ENCODE results near the gene YWHAQ.
A peak's percentile ranks its signal among the peaks of the same experiment; 100 is the strongest.

The YWHAQ gene

GRCh38 chr2:9655441-9656269 lies 24.9 kb upstream of the YWHAQ start:
- peak; percentile 60 for DNase-seq (ENCODE audit: low read depth)

- no peak for DNase-seq (ENCODE audit: low read depth)
Measured at GRCh38 chr2:9654452-9655100, 23.8 kb upstream of the YWHAQ start.

GRCh38 chr2:9653485-9654271 lies 22.9 kb upstream of the YWHAQ start:
- DNase-seq (ENCODE audit: low read depth) = no peak

DNA sequence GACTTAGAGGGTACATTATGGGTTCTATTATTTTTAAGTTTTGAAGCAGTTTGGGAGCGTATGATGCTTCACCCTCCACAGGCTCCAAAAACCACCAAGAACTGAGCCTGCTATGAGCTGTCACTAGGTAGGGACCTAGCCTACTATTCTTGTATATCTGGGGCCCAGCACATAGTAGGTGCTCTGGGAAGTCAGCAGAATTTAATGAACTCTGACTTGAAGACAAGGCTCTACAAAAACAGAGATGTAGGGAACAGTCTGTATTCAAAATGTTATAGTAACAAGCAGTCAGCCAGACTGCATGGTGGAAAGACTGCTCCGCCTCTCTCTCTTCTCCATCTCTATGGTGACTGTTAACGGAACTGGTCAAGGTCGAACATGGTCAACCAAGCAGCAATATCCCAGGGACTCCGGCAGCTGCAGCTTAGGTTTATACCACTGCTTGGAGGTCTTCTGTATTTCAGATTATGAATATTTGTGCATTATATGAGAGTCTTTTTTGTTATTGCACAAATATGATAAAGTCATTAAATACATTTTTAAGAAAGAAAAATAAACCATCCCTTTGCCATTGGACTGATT lies 22.2 kb upstream of the YWHAQ start:
- no peak for DNase-seq (ENCODE audit: low read depth)

DNA sequence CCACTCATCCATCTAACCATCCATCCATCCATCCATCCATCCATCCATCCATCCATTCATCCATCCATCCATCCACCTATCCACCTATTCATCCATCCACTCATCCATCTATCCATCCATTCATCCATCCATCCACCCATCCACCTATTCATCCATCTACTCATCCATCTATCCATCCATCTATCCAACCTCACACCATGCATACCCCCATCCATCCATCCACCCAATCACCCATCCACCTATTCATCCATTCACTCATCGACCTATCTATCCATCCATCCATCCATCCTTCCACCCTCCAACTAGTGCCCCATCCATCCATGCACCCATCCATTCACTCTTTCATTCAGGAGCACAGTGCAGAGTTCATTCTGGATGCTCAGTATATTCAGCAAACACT lies 21.5 kb upstream of the YWHAQ start:
- no peak for DNase-seq (ENCODE audit: low read depth)

GRCh38 chr2:9650119-9650821 lies 19.5 kb upstream of the YWHAQ start:
- no peak for DNase-seq (ENCODE audit: low read depth)

GRCh38 chr2:9649261-9649660 lies 18.5 kb upstream of the YWHAQ start:
- no peak for DNase-seq (ENCODE audit: low read depth)

DNA sequence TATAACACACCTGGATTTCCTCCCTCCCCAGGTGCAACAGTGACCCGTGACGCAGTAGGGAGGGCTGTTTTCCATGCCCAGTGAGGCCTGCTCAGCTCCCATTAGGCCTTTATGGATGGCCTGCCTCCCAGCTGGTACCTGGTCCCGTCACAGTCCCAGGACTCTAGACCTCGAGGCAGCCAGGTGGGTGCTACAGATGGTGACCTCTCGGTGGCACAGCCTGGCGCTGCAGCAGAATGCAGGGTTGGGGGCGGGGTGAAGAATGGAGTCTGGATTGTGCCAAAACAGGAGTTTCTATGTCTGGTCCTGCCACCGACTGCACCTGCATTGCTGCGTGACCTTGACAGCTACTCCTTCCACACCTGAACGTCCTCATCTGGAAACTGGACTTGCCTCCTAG lies 18.0 kb upstream of the YWHAQ start:
- DNase-seq (ENCODE audit: low read depth) = no peak

DNA sequence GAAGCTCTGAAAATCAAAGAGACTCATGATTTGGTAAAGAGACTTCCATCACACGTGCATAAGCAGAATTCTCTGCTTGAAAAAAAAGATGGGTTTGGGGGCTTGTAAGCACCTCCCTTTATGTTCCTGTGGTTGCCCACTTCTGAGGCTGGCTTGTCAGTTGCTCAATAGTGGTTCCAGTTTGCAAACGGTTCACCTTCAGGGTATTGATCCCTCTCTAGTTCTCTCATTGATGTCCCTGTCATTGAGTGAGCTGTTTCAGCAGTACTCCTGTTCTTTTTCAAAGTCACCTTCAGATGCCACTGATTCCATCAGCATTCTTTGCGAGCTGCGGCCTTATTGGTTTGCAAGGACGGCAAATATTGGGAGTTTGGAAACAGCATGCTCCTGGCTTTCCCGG lies 17.1 kb upstream of the YWHAQ start:
- DNase-seq (ENCODE audit: low read depth) = no peak

- no peak for DNase-seq (ENCODE audit: low read depth)
Measured at GRCh38 chr2:9646196-9647030, 15.6 kb upstream of the YWHAQ start.

DNA sequence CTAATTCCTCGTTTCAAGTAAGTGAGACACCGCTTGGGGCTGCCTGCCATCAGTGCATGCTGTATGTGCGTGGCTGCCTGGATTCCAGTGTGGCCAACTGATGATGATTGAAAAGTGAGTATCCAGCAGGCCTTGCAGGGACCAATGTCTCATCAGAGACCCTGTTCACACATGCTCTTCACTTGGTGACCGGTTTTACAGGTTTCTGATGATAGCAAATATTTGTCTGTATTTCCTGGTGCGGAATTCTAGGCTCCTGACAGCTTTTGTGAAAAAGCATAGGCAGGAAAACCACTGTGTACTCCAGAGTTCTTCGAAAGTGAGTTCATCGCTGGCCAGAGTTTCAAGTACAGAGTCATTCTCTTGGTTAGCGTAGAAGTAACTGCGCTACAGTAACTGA lies 13.8 kb upstream of the YWHAQ start:
- no peak for DNase-seq (ENCODE audit: low read depth)

DNA sequence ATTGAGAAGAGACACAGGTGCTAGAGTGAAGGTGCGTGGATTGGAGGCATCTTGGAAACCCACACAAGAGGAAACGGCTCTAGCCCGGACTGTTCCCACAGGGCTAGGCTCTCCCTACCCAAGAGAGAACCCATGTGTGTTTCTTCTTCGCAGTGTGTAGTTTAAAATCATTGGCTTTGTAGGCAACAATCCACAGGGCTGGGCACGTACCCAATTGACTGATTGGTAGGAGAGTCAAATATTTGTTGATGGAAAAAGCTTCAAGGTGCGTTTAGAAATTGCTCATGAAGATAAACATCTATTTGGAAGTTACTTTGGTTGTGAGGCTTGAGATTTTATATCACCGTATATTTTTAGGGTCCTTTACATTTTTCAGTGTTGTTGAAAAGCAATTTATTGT lies 13.2 kb upstream of the YWHAQ start:
- no peak for DNase-seq (ENCODE audit: low read depth)

GRCh38 chr2:9641641-9642040 lies 10.8 kb upstream of the YWHAQ start:
- no peak for DNase-seq (ENCODE audit: low read depth)

GRCh38 chr2:9640403-9641104 lies 9.8 kb upstream of the YWHAQ start:
- no peak for DNase-seq (ENCODE audit: low read depth)

- no peak for DNase-seq (ENCODE audit: low read depth)
Measured at GRCh38 chr2:9639740-9640343, 9.0 kb upstream of the YWHAQ start.

- DNase-seq (ENCODE audit: low read depth) = no peak
Measured at GRCh38 chr2:9639000-9639602, 8.3 kb upstream of the YWHAQ start.

- DNase-seq (ENCODE audit: low read depth) = peak; percentile 91
Measured at GRCh38 chr2:9638532-9638931, 7.7 kb upstream of the YWHAQ start.

DNA sequence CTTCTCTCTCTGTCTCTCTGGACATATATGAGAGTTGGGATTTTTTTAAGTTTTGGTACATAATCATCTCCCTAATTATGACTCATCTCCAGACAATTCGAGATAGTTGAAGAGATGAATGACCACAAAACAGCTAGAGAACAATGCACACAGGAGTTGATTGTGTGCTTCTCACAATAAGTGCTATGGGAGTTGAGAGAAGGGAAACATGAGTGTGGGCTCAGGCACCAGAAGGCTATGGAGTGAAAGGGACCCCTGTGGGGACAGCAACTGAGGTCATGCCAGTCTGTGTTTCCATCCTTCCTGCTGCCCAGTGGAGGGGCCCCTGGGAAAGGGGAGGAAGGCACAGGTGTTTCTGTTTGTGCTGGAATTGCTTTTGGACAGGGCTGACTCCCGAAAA lies 6.5 kb upstream of the YWHAQ start:
- DNase-seq (ENCODE audit: low read depth) = no peak

DNA sequence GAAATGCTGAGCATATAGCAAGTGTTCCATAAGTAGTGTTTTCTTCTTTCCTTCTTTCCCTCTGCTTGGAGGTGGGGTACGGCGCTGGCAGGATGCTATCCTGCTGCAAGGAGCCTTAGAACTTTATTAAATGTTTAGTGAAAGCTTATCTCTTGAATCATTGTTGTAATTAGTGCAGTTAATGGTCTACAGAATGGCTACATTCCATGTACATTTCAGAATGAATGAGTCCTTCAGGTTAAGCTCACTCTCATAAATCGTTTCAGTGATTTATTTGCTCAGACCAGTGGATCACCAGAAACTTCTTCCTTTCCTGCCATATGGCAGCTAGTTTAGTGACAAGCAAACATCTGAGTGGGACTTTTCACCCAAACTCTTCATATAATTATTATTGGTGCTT lies 3.3 kb upstream of the YWHAQ start:
- no peak for DNase-seq (ENCODE audit: low read depth)

Measured in stromal cell of bone marrow (primary cell).